ENCODE results near the gene EP300. TPM values are rescaled to one million over a fixed set of nuclear protein-coding genes. Genes with fewer than 3 reads are reported as not detected.
A peak's percentile ranks its signal among the peaks of the same experiment; 100 is the strongest.

Gene EP300
- total RNA-seq, 3 donors from 2014 or later: 43.7 to 52.0 (median 51.4) TPM

DNA sequence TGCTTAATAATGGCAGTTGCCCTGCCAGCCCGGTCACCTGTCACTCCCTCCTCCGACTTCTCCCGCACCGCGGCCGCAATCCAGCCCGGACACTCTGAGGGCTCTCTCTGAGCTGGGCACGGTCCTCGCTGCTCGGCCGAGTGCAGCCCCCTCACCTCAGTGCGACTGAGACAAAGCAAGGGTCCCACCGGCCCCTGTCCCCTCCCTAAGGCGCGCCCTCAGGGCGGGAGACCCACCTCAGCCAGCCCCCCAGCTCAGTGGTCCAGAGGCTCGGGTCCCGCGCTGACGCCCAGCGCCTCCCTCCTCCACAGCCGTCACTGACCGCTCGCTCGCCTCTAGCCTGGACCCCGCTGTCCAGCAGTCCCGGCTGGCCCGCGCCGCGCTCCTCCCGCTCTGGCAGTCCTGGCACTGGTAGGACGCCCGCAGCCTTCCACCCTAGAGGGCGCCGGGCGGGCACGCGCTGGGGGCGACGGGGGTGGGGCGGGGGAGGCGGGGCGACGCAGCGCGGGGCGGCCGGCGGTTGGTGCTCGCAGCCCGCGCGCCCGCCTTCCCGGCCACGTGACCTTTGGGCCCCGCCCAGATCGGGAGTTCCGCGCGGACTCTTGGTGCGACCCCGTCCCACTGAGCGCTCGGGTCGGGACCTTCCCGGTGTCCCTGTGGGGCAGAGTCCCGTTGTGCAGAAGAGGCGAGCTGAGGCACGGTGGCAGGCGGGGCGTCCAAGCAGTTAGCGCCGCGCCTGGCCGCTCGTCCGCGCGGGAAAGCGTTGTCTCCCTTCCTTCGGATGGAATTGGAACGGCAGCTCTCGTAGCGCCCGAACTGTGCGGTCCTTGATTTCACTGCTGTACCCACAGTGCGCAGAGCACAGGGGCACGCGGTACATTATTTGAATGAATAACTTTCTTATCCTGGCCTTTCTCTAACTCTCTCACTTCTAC lies 104.9 kb downstream of the EP300 start:
- peak; percentile 92 to 93 for ATAC-seq
- no peaks in the 10 kb centered on the region for H3K36me3 Mint-ChIP-seq (ENCODE audit: insufficient read depth)
- H3K4me3 Mint-ChIP-seq: peak overlapping the region; percentile 85
- peaks cover 11% of the 10 kb centered on the region for H3K4me1 Mint-ChIP-seq (ENCODE audit: low read depth)
- peaks cover 6% of the 10 kb centered on the region for H3K27me3 Mint-ChIP-seq (ENCODE audit: low read depth)
- no peaks in the 10 kb centered on the region for H3K9me3 Mint-ChIP-seq
- DNase-seq: peak; percentile 78

DNA sequence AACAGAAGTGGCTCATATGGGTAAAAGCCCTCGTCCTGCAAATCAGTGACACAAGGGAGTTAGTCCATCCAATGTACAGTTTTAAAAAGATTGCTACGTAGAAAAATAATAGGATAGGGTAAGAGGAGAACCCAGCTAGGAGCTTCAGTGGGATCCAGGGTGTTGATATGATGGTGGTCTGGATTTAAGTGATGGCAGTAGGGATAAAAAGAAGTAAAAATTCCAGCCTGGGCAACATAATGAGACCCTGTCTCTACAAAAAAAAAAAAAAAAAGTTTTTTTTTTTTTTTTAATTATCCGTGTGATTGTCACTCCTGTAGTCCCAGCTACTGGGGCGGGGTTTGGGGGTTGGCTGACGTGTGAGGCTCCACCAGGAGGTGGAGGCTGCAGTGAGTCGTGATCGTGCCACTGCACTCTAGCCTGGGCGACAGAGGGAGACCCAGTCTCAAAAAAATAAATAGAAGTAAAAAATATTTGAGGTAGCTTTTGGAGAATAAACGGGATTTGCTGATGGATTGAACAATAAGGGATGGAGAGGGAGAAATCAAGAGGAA lies 105.7 kb downstream of the EP300 start:
- H3K9me3 Mint-ChIP-seq: no peaks in the 10 kb centered on the region
- ATAC-seq (peak; percentile 44 to 51), DNase-seq (peak; percentile 44)
- no peaks in the 10 kb centered on the region for H3K36me3 Mint-ChIP-seq (ENCODE audit: insufficient read depth)
- peaks cover 11% of the 10 kb centered on the region for H3K4me1 Mint-ChIP-seq (ENCODE audit: low read depth)
- peaks cover 6% of the 10 kb centered on the region for H3K27me3 Mint-ChIP-seq (ENCODE audit: low read depth)
- H3K4me3 Mint-ChIP-seq: peak overlapping the region; percentile 85

DNA sequence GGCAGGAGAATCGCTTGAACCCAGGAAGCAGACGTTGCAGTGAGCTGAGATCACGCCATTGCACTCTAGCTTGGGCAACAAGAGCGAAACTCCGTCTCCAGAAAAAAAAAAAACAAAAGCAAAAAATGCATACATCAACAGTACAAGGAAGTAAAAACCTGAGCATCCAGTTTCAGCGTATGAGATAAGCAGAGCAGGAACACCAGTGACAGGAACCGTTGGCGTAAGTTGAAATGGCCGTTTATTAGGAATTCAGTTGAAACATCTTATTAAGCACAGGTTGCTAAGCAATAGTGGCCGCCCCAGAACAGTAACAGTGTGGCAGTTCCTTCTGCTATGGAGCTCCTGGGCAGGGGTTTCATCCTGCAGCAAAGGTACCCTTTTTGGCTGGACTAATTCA lies 108.7 kb downstream of the EP300 start:
- Mint-ChIP-seq H3K9me3 (no peaks in the 10 kb centered on the region), H3K27me3 (ENCODE audit: low read depth) (peaks cover 13% of the 10 kb centered on the region), H3K4me3 (no peak overlapping the region), H3K4me1 (ENCODE audit: low read depth) (peaks cover 23% of the 10 kb centered on the region), H3K36me3 (ENCODE audit: insufficient read depth) (no peaks in the 10 kb centered on the region)
- ATAC-seq: no peak
- DNase-seq: no peak

DNA sequence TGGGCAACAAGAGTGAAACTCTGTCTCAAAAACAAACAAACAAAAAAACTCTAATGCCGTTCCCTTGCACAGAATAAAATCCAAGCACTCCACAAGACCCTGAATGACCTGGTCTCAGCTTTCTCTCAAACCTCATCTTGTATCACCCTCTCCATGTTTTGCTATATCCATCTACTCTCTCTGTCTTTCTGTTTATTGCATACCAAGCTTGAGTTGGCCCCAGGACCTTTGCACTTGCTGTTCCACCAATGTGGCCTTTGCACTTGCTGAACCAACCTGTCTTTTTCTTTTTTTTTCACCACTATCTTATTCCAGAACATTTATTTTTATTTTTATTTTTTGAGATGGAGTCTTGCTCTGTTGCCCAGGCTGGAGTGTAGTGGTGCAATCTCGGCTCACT lies 110.7 kb downstream of the EP300 start:
- H3K9me3 Mint-ChIP-seq: no peaks in the 10 kb centered on the region
- peaks cover 32% of the 10 kb centered on the region for H3K4me1 Mint-ChIP-seq (ENCODE audit: low read depth)
- H3K4me3 Mint-ChIP-seq: no peak overlapping the region

DNA sequence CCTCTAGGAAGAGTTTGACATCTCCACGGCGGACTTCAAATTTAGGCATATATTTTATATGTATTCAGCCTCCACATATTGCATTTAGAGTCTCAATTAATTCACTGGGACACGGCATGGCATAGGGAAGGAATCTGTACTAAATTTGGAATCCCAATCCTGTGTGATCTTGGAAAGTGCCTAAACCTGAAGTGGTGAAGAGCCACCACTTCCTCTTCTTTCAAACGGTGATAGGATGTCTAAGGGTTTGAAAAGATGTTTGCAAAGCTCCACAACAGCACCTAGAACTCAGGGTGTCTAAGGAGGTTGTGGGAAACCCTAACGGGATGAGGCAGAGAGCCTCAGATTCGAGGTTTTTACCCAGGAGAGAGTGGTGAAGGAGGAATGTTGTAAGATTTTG lies 111.7 kb downstream of the EP300 start:
- peaks cover 29% of the 10 kb centered on the region for H3K4me1 Mint-ChIP-seq (ENCODE audit: low read depth)
- peaks cover 4% of the 10 kb centered on the region for H3K36me3 Mint-ChIP-seq (ENCODE audit: insufficient read depth)
- H3K4me3 Mint-ChIP-seq: peak overlapping the region; percentile 41
- H3K9me3 Mint-ChIP-seq: no peaks in the 10 kb centered on the region
- DNase-seq (no peak), ATAC-seq (no peak)
- peaks cover 13% of the 10 kb centered on the region for H3K27me3 Mint-ChIP-seq (ENCODE audit: low read depth)

More for the DNA sequence above, 110.7 kb downstream of the EP300 start:
- Mint-ChIP-seq H3K27me3 (ENCODE audit: low read depth) (peaks cover 13% of the 10 kb centered on the region), H3K36me3 (ENCODE audit: insufficient read depth) (no peaks in the 10 kb centered on the region)
- DNase-seq: no peak
- ATAC-seq: no peak

DNA sequence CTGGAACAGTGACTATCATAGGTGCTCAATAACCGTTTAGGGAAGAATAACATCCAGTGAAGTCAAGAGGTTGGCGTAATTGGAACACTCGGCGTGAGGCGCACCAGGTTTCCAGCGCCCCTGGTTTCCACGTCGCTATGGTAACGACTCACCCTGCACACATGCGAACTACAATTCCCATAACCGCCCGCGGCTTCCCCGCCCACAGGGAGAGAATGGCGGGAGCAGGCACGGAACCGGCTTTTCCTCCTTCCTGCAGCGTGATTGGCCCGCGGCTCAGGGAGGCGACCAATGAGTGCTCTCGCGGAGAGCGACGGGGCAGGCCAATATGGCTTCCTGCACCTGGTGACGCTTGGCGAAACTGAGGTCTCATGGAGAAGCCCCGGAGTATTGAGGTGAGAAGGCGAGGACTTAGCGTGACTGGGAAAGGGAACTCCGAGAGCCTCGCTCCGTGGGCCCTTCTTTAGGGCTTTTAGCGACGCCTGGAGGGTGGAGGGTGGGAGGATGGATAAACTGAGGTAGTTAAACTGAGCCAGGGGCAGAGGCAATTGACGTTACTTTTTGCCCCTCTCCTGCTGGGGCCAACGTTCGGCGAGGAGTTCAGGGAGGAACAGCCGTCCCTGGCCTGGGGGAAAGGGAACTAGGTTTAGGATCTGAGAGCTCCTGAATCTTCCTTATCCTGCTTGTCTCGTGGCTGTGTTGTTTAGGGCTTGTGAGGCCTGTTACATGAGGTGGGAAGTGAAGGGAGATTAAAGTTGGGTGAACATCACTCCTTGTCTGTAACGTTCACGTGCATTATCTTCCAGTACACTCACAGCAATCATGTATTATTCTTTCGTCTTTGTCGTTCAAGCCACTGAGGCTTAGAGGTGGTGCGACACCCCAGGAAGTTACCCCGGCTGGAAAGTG lies 112.9 kb downstream of the EP300 start, which contains the start of gene L3MBTL2:
L3MBTL2 (plus strand) TSS at position 321 of the 909 bp plus-strand sequence; CDS start at position 372, 51 bp downstream.
- H3K9me3 Mint-ChIP-seq: no peaks in the 10 kb centered on the region
- H3K4me3 Mint-ChIP-seq: peak within 1 kb of the TSS; percentile 95
- peaks cover 9% of the 10 kb centered on the region for H3K36me3 Mint-ChIP-seq (ENCODE audit: insufficient read depth)
- peaks cover 28% of the 10 kb centered on the region for H3K4me1 Mint-ChIP-seq (ENCODE audit: low read depth)
- H3K27me3 Mint-ChIP-seq (ENCODE audit: low read depth): peaks cover 10% of the 10 kb centered on the region
- peak; percentile 98 for DNase-seq
- peak; percentile 100 for ATAC-seq

DNA sequence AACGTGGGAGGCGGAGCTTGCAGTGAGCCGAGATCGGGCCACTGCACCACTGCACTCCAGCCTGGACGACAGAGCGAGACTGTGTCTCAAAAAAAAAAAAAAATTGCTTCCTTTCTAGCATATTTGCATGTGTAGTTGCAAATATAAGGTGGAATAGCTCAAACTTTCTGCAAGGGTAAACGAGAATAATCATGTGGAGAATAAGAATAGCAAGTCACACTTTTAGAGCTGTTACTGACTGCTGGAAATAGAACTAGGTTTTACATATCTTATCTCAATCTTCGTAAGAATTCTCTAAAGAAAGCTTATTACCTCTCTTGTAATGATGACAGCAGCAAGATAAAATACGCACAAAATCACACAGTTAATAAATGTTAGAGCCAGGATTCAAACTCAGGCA lies 114.3 kb downstream of the EP300 start:
- H3K36me3 Mint-ChIP-seq (ENCODE audit: insufficient read depth): peaks cover 11% of the 10 kb centered on the region
- DNase-seq (no peak), ATAC-seq (no peak)
- H3K4me3 Mint-ChIP-seq: peak overlapping the region; percentile 57
- H3K4me1 Mint-ChIP-seq (ENCODE audit: low read depth): peaks cover 28% of the 10 kb centered on the region
- no peaks in the 10 kb centered on the region for H3K9me3 Mint-ChIP-seq
- peaks cover 7% of the 10 kb centered on the region for H3K27me3 Mint-ChIP-seq (ENCODE audit: low read depth)

DNA sequence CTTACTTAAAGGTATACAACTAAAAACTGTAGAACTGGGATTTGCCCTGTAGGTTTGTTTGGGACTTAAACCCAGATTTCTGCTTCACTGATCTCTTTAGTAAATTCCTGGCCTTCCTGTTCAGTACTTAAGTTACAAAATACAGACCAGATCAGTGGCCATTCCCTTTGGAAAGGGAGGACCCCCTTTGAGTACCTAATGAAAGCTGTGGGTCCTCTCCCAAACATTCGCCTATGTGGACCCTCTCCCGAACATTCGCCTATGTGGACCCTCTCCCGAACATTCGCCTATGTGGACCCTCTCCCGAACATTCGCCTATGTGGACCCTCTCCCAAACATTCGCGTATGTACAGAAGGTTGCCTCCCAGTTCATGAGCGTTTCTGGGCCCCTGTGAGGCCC lies 123.0 kb downstream of the EP300 start:
- Mint-ChIP-seq H3K4me3 (no peak overlapping the region), H3K36me3 (ENCODE audit: insufficient read depth) (peaks cover 24% of the 10 kb centered on the region)

DNA sequence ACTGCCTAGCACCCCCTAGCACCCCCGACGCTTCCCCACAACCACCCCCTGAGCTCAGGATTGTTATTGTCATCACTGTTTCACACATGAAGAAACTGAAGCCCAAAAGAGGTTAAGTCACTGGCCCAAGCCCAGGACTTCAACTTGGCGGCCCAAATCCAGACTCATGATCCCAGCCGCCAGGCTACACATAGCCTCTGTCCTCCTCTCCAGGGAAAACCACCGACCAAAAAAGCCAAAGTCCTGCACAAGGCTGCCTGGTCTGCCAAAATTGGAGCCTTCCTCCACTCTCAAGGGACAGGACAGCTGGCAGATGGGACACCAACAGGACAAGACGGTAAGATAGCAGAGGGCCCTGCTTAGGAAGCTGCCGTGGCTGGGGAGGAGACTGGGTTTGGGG lies 123.5 kb downstream of the EP300 start:
- Mint-ChIP-seq H3K27me3 (ENCODE audit: low read depth) (no peaks in the 10 kb centered on the region), H3K4me3 (no peak overlapping the region), H3K9me3 (no peaks in the 10 kb centered on the region), H3K36me3 (ENCODE audit: insufficient read depth) (peaks cover 25% of the 10 kb centered on the region), H3K4me1 (ENCODE audit: low read depth) (peaks cover 23% of the 10 kb centered on the region)
- ATAC-seq (no peak), DNase-seq (no peak)

More for the DNA sequence above, 123.0 kb downstream of the EP300 start:
- H3K4me1 Mint-ChIP-seq (ENCODE audit: low read depth): peaks cover 23% of the 10 kb centered on the region
- no peaks in the 10 kb centered on the region for H3K9me3 Mint-ChIP-seq
- no peak for ATAC-seq
- H3K27me3 Mint-ChIP-seq (ENCODE audit: low read depth): no peaks in the 10 kb centered on the region
- DNase-seq: no peak

DNA sequence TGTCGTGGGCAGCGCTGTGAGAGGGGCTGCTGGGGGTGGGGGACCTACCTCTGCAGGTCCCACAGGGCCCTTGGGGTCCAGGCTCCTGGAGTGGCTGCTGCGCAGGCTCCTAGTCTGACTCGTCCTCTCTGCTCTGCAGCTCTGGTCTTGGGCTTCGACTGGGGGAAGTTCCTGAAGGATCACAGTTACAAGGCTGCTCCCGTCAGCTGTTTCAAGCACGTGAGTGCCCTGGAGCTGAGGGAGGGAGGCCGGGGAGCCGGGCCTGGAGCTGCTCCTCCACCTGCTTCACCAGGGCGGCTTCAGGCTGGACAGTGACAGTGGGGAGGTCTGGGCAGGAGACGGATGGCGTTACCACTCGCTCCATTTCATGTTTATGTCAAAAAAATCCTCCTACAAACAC lies 124.6 kb downstream of the EP300 start:
- Mint-ChIP-seq H3K27me3 (ENCODE audit: low read depth) (no peaks in the 10 kb centered on the region), H3K9me3 (no peaks in the 10 kb centered on the region), H3K4me3 (no peak overlapping the region), H3K36me3 (ENCODE audit: insufficient read depth) (peaks cover 31% of the 10 kb centered on the region), H3K4me1 (ENCODE audit: low read depth) (peaks cover 23% of the 10 kb centered on the region)
- no peak for DNase-seq
- ATAC-seq: no peak

DNA sequence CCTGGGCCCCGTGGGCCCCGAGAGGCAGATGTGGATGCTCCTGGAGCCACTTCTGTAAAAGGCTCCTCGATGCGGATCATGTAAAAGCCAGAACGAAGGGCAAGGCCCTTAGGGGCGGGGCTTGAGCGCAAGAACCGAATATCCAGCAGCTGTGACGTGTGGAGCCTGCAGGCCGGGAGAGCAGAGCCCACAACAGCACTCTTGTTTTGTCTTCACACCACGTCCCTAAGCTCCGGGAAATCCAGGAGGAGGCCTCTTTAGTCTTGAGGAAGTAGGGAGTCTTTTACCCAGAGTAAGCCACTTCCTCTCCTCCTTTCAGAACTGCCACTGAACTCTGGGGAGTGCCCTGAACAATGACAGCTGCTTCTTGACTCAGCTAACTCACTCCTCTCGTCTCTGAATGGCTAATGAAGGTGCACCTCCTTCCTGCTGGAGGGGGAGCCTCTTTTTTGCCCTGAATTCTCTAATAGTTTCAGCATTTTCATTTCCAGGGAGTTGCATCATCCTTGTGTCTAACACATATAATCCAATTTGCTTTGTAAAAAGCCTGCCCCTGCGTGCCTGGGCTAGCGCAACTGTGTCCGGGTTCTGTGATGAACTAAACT lies 125.3 kb downstream of the EP300 start:
- ATAC-seq: peak; percentile 89 to 96
- Mint-ChIP-seq H3K4me3 (peak overlapping the region; percentile 42), H3K9me3 (no peaks in the 10 kb centered on the region), H3K36me3 (ENCODE audit: insufficient read depth) (peaks cover 31% of the 10 kb centered on the region), H3K4me1 (ENCODE audit: low read depth) (peaks cover 23% of the 10 kb centered on the region), H3K27me3 (ENCODE audit: low read depth) (no peaks in the 10 kb centered on the region)
- DNase-seq: no peak

DNA sequence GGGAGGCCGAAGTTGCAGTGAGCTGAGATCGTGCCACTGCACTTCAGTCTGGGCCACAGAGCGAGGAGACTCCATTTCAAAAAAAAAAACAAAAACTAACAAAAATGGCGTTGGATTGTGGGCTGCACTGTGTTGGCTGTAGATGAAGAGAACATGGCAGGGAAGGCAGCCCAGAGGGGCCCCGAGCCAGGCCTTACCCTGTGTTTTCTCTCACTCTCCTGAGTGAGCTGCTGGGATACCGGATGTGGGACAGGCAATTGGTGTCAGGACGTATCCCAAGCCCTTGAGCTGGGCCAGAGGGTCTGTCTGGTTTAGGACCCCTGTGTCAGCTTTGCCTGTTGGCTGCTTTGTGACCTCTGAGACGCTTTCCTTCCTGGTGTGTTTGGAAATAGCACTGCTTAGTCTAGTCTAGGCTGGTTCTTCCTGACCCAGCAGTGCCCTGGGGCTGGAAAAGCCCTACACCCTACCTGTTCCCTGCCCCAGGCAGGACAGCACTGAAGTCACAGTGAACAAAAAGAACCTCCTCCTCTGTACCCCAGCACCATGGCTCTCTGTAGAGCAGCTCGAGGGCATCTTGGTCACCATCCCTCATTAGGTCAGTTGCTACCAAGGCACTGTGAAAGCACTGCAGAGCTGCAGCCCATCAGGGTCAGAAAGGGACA lies 130.6 kb downstream of the EP300 start:
- peaks cover 26% of the 10 kb centered on the region for H3K36me3 Mint-ChIP-seq (ENCODE audit: insufficient read depth)
- H3K4me3 Mint-ChIP-seq: no peak overlapping the region
- H3K4me1 Mint-ChIP-seq (ENCODE audit: low read depth): peaks cover 4% of the 10 kb centered on the region
- H3K27me3 Mint-ChIP-seq (ENCODE audit: low read depth): no peaks in the 10 kb centered on the region
- ATAC-seq (no peak), DNase-seq (no peak)
- H3K9me3 Mint-ChIP-seq: no peaks in the 10 kb centered on the region

DNA sequence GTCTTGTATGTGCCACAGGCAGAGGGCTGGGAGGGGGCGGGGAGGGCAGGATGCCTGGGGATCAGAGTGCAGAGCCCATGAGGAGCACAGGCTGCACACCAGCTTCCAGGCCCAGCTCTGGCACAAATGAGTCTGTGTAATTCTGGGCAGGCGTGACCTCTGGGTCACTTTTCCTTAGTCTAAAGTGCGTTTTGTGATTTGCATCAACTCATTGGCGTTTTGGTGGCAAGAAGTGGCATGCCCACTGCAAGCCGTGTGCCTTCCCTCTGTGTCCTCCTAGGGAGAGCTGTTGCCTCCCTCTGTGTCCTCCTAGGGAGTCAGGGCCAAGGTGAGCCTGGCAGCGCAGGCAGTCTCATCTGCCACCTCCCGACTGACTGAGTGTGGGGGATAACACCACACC lies 131.1 kb downstream of the EP300 start:
- ATAC-seq: no peak
- Mint-ChIP-seq H3K27me3 (ENCODE audit: low read depth) (no peaks in the 10 kb centered on the region), H3K4me3 (no peak overlapping the region), H3K4me1 (ENCODE audit: low read depth) (peaks cover 2% of the 10 kb centered on the region), H3K36me3 (ENCODE audit: insufficient read depth) (peaks cover 26% of the 10 kb centered on the region), H3K9me3 (no peaks in the 10 kb centered on the region)
- no peak for DNase-seq

Measured in activated T-cell treated with anti-CD3 and anti-CD28 coated beads, Interleukin-2, amount 50 U/mL, for 4 hours (primary cell).